HuH-7.5 (cell line): ENCODE data around the gene ADRA2A.

Source experiments
- DNase-seq: peaks from one replicate; pipeline ENCODE4 v3.0.0; 2011; ENCODE audit warnings: low spot score

ADRA2A gene

GRCh38 chr10:111076682-111077478, at the start of gene ADRA2A:
TSS of gene ADRA2A (plus strand) at chr10:111077029. CDS start at chr10:111077997, 968 bp downstream.
- DNase-seq: peak; percentile 81

- DNase-seq: no peak
Measured at GRCh38 chr10:111030042-111030750, 46.6 kb upstream of the ADRA2A start.

- DNase-seq: no peak
Measured at GRCh38 chr10:111034598-111035310, 42.1 kb upstream of the ADRA2A start.

- DNase-seq: no peak
Measured at GRCh38 chr10:111035542-111035941, 41.3 kb upstream of the ADRA2A start.

- DNase-seq: peak; percentile 4
Measured at GRCh38 chr10:111037858-111038257, 39.0 kb upstream of the ADRA2A start.

GRCh38 chr10:111039522-111039921, 37.3 kb upstream of the ADRA2A start:
- DNase-seq: no peak

GRCh38 chr10:111057006-111057405, 19.8 kb upstream of the ADRA2A start:
- DNase-seq: no peak

GRCh38 chr10:111063471-111063870, 13.4 kb upstream of the ADRA2A start:
- DNase-seq: no peak

GRCh38 chr10:111072232-111072631, 4.6 kb upstream of the ADRA2A start:
- DNase-seq: no peak

- no peak for DNase-seq
Measured at GRCh38 chr10:111075577-111076185, 1.1 kb upstream of the ADRA2A start.

- peak; percentile 90 for DNase-seq
Measured at GRCh38 chr10:111076191-111076681, 593 bp upstream of the ADRA2A start.

GRCh38 chr10:111077479-111077784, 603 bp downstream of the ADRA2A start:
- no peak for DNase-seq

GRCh38 chr10:111077785-111078504, 1.1 kb downstream of the ADRA2A start:
- DNase-seq: no peak

- DNase-seq: no peak
Measured at GRCh38 chr10:111078505-111079185, 1.8 kb downstream of the ADRA2A start.

- no peak for DNase-seq
Measured at GRCh38 chr10:111079241-111079760, 2.5 kb downstream of the ADRA2A start.

GRCh38 chr10:111079781-111080180, 3.0 kb downstream of the ADRA2A start:
- no peak for DNase-seq

- no peak for DNase-seq
Measured at GRCh38 chr10:111080224-111080623, 3.4 kb downstream of the ADRA2A start.

- DNase-seq: no peak
Measured at GRCh38 chr10:111081595-111081994, 4.8 kb downstream of the ADRA2A start.

- DNase-seq: no peak
Measured at GRCh38 chr10:111082102-111082975, 5.5 kb downstream of the ADRA2A start.
